GM18505 (cell line): ENCODE measurements around the gene CNTD1.

Experiments
- ATAC-seq: cut with Tn5 transposase; IDR thresholded peaks from one replicate; pipeline ENCODE4 v1.9.1; 2021; ENCODE audit not compliant: unreplicated experiment
- POLR2A ChIP-seq: IDR thresholded peaks from 4 replicates; pipeline ENCODE4 v1.6.1; 2011; ENCODE audit warnings: borderline replicate concordance; ENCODE audit not compliant: insufficient read depth, insufficient read length; ENCODE audit errors: extremely low read depth

The CNTD1 gene

DNA sequence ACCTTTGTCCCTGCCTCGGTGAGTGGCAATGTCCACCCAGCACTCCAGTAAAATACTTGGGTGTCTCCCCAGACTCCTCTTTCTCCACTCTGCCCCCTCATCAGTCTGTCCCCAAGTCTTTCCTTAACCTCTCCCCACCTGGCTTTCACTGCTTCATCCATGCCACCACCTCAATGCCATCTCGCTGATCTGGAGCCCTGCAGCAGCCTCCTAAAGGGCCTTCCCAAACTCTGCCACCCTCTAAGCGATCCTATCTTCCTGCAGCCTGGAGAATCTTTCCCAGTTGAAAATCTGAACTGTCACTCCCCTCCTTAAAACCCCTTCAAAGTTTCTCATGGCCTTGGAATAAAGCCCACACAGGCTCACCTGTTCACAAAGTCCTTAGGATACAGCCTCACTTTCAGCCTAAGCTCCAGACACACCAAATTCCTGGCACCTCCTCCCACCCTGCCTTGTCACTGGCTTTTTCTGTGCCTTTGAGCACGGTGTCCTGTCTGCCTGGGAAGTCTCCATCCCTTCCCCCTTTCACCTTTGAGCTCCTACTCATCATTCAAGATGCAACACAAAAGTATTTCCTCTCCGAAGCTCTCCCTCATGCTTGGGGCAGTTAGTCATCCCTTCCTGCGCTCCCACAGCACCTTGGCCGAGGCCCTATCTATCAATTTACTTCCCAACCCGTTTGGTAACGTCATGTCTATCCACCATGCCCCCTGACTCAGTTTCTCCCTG is 15.4 kb upstream of the CNTD1 start:
- no peak for ATAC-seq
- no peak for TF ChIP-seq POLR2A

DNA sequence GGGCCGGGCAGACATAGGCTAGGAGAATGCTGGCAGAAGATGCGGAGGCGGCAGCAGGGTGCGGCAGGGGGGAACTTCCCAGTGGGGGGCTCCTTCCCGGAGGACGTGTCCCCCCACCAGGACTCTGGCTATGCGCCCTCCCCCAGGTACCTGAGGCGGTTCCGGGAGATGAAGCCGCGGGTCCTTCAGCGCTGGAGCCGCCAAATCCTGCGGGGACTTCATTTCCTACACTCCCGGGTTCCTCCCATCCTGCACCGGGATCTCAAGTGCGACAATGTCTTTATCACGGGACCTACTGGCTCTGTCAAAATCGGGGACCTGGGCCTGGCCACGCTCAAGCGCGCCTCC is 14.9 kb upstream of the CNTD1 start:
- no peak for TF ChIP-seq POLR2A
- ATAC-seq, result no peak

DNA sequence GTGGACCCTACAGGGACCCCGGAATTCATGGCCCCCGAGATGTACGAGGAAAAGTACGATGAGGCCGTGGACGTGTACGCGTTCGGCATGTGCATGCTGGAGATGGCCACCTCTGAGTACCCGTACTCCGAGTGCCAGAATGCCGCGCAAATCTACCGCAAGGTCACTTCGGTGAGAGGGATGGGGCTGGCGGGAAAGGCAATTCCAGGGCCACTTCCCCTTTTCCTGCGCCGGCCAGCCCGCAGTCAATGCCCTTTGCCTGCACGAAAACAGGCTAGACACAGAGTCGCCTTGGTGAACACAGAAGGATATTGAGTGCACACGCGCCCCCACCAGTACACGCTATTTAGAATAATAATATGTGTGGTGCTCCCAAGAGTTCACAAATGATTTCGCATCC is 14.3 kb upstream of the CNTD1 start:
- TF ChIP-seq POLR2A, result no peak
- no peak for ATAC-seq

DNA sequence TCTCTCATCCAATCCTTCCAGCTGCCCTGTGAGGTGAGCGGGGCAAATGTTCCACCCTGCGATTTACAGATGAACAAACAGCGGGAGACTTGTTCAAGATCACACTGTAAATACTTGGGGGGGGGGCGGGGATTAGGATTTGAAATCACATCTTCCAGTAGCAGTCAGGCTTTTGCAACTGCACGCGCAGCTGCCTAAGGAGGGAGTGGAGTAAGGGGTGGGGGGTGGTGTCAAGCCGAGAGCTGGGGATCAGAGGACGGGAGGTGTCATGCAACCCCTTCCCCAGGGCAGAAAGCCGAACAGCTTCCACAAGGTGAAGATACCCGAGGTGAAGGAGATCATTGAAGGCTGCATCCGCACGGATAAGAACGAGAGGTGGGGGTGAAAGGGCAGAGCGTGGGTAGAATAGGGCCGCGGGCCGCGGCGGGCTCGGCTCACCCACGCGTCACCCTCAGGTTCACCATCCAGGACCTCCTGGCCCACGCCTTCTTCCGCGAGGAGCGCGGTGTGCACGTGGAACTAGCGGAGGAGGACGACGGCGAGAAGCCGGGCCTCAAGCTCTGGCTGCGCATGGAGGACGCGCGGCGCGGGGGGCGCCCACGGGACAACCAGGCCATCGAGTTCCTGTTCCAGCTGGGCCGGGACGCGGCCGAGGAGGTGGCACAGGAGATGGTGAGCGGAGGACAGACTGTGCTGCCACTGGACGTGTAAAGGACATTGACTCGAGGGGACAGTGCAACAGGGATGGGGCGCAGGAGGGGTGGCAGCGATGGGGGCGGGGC is 13.7 kb upstream of the CNTD1 start:
- no peak for TF ChIP-seq POLR2A
- no peak for ATAC-seq

DNA sequence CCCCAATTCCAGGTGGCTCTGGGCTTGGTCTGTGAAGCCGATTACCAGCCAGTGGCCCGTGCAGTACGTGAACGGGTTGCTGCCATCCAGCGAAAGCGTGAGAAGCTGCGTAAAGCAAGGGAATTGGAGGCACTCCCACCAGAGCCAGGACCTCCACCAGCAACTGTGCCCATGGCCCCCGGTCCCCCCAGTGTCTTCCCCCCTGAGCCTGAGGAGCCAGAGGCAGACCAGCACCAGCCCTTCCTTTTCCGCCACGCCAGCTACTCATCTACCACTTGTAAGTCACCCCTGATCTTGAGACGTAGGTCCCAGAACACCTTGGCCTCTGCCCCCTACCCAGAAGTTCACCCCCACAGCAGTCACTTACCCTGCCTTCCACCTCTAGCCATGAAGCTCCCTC is 11.4 kb upstream of the CNTD1 start:
- no peak for TF ChIP-seq POLR2A

DNA sequence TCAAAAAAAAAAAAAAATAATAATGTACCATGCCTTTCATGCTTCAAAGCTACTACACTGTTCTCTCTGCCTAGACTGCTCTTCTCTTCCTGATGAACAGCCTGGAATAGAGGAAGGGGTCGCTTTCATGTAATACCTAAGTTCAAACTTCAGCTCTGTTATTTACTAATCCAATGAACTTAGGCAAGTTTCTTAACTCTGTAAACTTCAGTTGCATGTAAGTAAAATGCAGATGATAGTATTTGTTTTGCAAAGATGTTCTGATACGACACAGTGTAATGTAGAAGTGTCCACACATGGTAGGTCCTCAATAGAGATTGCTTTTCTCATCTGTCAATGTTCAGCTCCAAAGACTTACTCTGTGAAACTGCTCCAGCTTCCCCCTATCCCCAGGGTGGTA is 6.7 kb upstream of the CNTD1 start:
- TF ChIP-seq POLR2A, result no peak
- no peak for ATAC-seq

More for the DNA sequence above, 11.4 kb upstream of the CNTD1 start:
- no peak for ATAC-seq

DNA sequence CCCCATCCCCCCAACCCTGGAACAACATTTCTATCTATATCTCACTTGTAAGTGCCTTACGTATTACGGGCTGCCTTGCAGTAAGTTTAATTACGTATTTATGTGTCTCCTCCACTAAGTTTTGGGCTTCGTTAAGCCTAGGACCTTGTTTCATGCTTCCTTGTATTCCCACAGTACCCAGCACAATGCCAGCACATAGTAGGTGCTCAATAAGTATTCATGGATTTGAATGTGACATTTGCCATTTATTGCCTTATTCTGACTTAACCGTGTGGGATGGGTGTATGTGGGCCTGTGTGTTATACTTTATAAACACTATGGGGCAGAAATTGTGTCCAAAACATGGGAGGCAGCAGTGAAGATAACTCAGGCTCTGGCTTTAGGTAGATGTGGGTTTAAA is 6.1 kb upstream of the CNTD1 start:
- ATAC-seq, result no peak
- no peak for TF ChIP-seq POLR2A

DNA sequence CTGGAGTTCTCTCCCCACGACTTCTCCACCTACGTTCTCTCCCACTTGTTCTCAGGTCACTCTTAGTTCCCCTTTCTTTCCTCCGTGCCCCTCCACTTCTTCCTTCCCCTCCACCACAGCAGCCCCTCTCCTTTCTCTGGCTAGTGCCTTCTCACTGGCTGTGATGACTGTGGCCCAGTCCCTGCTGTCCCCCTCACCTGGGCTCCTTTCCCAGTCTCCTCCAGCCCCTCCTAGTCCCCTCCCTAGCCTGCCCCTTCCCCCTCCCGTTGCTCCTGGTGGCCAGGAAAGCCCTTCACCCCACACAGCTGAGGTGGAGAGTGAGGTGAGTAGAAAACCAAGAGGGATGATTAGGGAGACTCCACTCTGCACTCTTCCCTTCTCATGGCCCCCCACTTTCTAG is 3.6 kb upstream of the CNTD1 start:
- no peak for ATAC-seq
- no peak for TF ChIP-seq POLR2A

DNA sequence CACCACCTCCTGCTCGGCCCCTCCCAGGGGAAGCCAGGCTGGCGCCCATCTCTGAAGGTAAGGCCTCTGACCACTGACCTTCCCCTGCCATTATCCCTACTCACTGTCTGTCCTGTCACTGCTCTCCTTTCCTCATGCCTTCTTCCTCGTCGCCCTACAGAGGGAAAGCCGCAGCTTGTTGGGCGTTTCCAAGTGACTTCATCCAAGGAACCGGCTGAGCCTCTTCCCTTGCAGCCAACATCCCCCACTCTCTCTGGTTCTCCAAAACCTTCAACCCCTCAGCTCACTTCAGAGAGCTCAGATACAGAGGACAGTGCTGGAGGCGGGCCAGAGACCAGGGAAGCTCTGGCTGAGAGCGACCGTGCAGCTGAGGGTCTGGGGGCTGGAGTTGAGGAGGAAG is 3.2 kb upstream of the CNTD1 start:
- ATAC-seq, result no peak
- TF ChIP-seq POLR2A, result no peak

DNA sequence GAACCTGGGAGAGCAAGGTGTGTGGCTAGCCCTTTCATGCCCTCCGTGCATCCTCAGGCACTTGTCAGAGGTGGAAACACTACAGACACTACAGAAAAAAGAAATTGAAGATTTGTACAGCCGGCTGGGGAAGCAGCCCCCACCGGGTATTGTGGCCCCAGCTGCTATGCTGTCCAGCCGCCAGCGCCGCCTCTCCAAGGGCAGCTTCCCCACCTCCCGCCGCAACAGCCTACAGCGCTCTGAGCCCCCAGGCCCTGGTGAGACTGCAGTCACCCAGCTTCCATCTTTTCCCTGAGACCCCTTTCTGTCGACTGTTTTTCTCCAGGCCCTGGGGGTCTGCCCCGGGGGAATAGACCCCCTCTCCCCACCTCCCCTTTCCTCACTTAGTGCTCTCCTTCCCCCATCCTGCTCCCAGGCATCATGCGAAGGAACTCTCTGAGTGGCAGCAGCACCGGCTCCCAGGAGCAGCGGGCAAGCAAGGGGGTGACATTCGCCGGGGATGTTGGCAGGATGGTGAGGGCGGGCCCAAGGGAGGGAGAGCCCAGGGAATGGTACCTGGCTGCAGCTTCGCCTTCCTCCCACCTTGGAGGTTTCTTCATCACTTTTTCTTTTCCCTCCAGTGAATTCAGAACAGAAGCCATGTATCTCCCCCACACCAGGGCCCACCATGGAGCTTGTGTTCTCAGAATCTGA is 2.4 kb upstream of the CNTD1 start:
- no peak for ATAC-seq
- TF ChIP-seq POLR2A, result no peak

DNA sequence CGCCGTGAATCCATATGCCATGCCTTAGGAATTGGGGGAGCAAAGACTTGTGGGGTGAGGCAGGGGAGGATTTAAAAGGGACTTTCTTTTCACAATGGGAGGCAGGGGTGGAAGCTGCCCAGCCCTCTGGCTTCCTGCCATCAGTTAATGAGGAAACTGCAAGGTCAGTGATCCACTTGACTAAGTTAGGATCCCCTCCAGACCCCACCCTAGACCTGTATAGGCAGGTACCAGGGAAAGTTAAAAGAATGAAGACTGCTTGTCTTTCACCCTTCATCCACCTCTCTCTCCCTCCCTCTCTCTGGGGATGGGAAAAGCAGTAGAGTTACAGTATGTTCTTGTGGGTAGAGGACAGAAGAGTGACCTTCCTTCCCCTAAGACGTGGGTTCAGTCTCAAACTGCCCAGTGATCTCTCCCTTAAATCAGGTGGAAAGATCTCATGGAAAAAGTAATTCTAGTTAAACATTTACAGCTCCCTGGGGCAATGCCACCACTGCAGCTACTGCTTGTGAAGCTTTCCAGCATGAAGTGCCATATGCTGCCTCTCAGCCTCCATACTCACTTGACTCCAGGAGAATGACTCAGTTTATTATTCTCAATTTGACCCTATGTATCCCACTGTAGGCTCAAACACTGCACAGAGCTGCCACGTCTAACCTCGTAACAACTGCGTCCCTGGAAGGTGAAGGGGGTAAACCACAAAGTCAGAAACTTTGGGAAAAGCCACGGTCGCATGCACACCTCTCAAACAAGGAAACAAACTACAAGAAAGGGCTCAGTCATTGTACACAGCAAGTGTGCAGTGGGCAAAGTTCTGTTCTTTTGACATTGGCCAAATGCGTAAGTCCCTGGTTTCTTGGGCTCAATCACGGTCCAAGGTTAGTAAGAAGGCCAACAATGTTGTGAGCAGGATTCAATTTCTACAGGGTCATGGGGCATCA is 1.3 kb upstream of the CNTD1 start:
- TF ChIP-seq POLR2A, result no peak
- ATAC-seq, result no peak

DNA sequence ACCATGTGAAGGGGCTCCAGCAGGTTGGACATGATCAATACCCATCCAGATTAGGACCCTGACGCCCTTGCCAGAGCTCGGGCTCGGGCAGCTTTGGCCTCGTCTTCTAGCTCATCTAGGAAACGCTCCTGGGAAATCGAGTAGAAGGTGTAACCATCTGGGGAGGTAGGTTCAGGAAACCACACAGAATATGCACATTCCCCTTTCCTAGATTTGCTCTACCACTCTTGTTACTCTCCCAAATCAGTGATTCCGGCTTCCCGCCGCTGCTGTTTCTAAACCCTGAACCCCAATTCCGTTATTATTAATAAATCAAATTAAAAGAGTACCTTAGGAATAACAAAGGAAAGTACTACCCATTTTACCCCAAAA is 664 bp upstream of the CNTD1 start:
- ATAC-seq, result no peak
- TF ChIP-seq POLR2A, result no peak

DNA sequence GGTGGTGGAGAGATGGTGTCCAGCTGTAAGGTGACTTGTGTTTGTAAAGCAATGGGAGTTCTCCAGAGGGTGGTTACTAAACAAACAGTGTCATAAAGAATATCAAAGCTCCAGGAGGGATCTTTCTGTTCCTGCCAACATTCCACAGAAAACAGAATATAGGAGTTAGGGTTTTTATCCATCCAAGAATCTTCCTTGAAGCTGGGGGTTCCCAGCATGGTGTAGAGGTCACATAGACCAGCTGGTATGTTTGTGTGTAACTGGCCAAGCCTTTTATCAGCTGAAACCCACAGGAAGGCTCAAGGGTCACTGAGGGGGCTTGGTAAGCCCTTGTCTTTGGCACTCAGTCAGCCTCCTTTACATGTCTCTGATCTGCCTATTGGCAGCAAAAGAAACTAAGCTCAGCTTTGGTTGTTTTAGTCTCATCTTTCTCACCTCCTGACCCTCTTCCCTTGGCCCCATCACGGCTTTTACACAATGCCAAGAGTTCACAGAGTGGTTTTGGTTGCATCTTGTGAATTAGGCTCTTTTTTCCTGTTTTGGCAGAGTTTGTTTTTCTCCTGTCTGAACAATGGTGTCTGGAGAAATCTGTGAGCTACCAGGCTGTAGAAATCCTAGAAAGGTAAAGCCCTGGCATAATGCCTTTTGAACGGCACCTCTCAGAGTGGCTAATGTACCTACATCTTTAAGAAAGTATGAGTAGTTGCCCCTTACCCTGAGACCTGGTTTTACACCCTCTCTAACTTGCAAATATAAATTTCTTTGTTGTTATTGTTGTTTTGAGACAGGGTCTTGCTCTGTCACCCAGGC is 4.6 kb downstream of the CNTD1 start:
- TF ChIP-seq POLR2A, result no peak
- no peak for ATAC-seq

DNA sequence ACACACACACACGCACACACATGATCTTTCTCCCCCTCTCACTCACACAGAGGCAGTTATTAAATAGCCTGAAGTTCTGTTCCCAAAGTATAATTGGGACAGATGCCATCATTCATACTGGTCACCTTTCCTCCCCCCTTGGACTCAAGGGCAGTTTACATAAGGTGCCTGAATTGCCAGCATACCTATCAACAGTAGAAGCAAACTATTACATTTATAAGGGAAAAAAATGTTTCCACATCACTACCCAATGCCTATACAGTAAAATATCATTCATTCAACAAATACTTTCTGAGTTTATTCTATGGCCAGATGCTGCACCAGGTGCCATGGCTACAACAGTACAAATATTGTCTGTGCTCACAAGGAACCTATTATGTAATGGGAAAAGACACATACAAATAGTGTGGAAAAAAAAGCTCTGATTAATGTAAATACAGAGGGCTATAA is 6.3 kb downstream of the CNTD1 start:
- ATAC-seq, result no peak
- TF ChIP-seq POLR2A, result no peak
